Right kidney (tissue), 1 donor: ENCODE data around the gene DENND1A.
"Not testable (repeated sequence)": the region's sequence is repeated elsewhere in the genome, so short reads cannot be mapped to it uniquely, and the experiment has no call there.

ENCODE experiments used
- DNase-seq: peaks from one replicate; pipeline ENCODE4 v3.0.0-alpha.2; 2016

DENND1A gene

GRCh38 chr9:123454361-123454760, 475.6 kb downstream of the DENND1A start:
- no peak for DNase-seq

- DNase-seq, result no peak
Measured at GRCh38 chr9:123453831-123454321, 476.1 kb downstream of the DENND1A start.

- DNase-seq, result no peak
Measured at GRCh38 chr9:123453076-123453667, 476.8 kb downstream of the DENND1A start.

GRCh38 chr9:123450996-123451395, 478.9 kb downstream of the DENND1A start:
- no peak for DNase-seq

GRCh38 chr9:123450098-123450770, 479.7 kb downstream of the DENND1A start:
- no peak for DNase-seq

- DNase-seq, result no peak
Measured at GRCh38 chr9:123447934-123448646, 481.8 kb downstream of the DENND1A start.

GRCh38 chr9:123445981-123446610, 483.8 kb downstream of the DENND1A start:
- DNase-seq, result no peak

GRCh38 chr9:123445116-123445515, 484.8 kb downstream of the DENND1A start:
- DNase-seq, result no peak

- DNase-seq, result no peak
Measured at GRCh38 chr9:123441769-123442168, 488.2 kb downstream of the DENND1A start.

- no peak for DNase-seq
Measured at GRCh38 chr9:123440256-123440655, 489.7 kb downstream of the DENND1A start.

- DNase-seq, result peak; percentile 31
Measured at GRCh38 chr9:123438821-123439220, 491.1 kb downstream of the DENND1A start.

- DNase-seq, result peak; percentile 30
Measured at GRCh38 chr9:123438321-123438720, 491.6 kb downstream of the DENND1A start.

- DNase-seq, result no peak
Measured at GRCh38 chr9:123437201-123437600, 492.7 kb downstream of the DENND1A start.

- no peak for DNase-seq
Measured at GRCh38 chr9:123435471-123435870, 494.5 kb downstream of the DENND1A start.

GRCh38 chr9:123434619-123435240, 495.2 kb downstream of the DENND1A start:
- DNase-seq, result no peak

- no peak for DNase-seq
Measured at GRCh38 chr9:123432331-123433236, 497.3 kb downstream of the DENND1A start.

- no peak for DNase-seq
Measured at GRCh38 chr9:123431581-123431980, 498.3 kb downstream of the DENND1A start.

GRCh38 chr9:123428450-123428849, 501.5 kb downstream of the DENND1A start:
- DNase-seq, result not testable (repeated sequence)

GRCh38 chr9:123426406-123426805, 503.5 kb downstream of the DENND1A start:
- DNase-seq, result no peak

- DNase-seq, result no peak
Measured at GRCh38 chr9:123425836-123426365, 504.0 kb downstream of the DENND1A start.

- no peak for DNase-seq
Measured at GRCh38 chr9:123425261-123425821, 504.6 kb downstream of the DENND1A start.
